Islet of Langerhans (tissue), 1 donor: ENCODE measurements around the gene PACS2.

Experiments
- FAIRE-seq: peaks from one replicate; lab custom pipeline; 2011; peaks lifted over from hg19 to GRCh38; lab: Jason Lieb, UNC

Gene PACS2

GRCh38 chr14:105411017-105411941 lies 96.7 kb downstream of the PACS2 start:
- no peak for FAIRE-seq

DNA sequence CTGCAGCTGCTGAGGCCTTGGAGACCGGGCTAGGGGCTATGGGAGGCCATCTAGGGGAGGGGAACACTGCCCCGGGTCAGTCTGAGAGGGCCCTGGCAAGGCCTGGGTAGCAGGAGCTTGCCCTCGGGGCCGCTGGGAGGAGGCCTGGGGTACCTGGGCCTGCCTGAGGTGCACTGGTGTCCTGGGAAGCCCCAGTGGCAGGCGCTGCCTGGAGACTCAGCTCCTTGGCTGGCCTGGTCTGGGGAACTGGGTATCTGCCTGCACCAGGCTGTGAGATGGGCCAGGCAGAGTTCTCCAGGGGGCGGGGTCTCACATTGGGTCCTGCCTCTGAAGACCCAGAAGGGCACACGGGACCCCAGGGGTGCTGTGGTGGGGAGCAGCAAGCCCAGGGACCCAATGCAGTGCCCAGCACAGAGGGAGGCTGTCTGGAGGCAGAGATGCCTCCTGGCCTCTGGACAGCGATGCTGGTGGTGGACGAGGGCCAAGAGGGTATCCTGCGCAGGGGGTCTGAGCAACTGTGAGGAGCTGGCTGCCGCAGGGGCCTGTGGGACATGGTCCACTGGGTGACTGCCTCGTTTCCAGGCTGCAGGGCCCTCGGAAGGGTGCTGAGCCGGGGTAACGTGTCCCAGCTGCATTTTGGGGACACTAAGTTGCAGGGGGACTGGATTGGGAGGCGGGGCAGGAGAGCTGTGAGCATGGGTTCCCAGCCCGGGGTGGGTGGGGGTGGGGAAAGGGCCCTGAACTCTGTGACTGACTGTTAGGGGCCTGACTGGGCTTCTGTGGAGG lies 97.6 kb downstream of the PACS2 start:
- no peak for FAIRE-seq

GRCh38 chr14:105412771-105413543 lies 98.4 kb downstream of the PACS2 start:
- no peak for FAIRE-seq

GRCh38 chr14:105413544-105413886 lies 99.0 kb downstream of the PACS2 start:
- no peak for FAIRE-seq

- no peak for FAIRE-seq
Measured at GRCh38 chr14:105414456-105415371, 100.2 kb downstream of the PACS2 start.

DNA sequence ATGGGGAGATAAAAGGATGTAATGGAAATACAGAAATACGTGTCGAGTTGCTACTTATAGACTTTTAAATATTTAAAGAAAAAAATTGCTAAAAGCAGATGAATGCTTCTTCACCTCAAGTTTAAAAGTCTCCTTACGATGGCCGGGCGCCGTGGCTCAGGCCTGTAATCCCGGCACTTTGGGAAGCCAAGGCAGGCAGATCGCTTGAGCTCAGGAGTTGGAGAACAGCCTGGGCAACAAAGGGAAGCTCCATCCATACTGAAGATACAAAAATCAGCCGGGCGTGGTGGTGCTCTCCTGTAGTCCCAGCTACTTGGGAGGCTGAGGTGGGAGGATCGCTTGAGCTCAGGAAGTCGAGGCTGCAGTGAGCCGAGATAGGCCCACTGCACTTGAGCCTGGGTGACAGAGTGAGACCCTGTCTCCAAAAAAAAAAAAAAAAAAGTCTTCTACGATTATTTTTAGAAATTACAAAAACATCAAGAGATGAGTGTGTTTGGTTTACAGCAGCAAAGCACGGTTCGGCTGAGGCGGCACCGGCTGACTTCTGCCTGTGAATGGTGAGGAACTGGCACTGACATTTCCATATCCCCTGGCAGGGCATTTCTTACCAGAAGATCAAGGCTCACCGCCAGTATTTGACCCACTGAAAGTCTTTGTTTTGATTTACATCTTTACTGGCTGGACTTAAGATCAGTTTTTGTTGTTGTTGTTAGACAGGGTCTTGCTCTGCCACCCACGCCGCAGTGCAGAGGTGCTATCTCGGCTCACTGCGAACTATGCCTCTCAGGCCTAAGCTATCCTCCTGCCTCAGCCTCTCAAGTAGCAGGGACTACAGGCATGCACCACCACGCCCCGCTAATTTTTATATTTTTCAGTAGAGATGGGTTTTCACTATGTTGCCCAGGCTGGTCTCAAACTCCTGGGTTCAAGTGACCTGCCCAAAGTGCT lies 101.2 kb downstream of the PACS2 start:
- no peak for FAIRE-seq

DNA sequence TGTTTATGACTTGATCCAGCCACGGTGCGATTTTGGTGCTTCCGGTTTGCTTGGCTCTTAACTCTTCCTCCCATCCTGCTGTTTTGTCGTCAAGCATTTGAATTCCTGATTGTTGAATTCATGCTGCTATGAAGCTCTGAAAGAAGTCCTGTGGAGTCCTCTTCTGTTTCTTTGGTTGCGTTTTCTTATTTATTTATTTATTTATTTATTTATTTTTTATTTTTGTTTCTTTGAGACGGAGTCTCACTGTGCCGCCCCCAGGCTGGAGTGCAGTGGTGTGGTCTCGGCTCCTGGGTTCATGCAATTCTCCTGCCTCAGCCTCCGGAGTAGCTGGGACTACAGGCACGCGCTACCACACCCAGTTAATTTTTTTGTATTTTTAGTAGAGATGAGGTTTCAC lies 102.1 kb downstream of the PACS2 start:
- FAIRE-seq = no peak

DNA sequence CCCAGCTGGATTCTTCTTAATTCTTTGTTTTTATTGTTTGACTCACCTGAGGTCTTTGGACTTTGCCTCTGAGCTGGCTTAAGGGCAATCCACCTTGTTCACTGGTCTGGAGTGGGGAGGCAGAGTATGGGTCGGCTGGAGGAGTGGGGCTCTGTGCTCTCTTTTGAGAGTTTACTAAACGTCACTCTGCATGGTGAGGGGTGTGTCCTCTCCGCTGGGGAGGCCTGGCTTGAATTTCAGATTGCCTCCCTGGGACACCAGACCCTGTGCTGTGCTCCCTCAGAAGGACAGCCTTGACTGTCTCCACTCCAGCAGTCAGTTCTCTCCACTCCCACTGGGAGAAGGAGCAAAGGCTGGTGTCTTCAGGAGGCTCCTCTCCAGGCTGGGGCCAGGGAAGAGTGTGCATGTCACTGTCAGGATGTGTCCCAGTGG lies 103.2 kb downstream of the PACS2 start:
- no peak for FAIRE-seq

DNA sequence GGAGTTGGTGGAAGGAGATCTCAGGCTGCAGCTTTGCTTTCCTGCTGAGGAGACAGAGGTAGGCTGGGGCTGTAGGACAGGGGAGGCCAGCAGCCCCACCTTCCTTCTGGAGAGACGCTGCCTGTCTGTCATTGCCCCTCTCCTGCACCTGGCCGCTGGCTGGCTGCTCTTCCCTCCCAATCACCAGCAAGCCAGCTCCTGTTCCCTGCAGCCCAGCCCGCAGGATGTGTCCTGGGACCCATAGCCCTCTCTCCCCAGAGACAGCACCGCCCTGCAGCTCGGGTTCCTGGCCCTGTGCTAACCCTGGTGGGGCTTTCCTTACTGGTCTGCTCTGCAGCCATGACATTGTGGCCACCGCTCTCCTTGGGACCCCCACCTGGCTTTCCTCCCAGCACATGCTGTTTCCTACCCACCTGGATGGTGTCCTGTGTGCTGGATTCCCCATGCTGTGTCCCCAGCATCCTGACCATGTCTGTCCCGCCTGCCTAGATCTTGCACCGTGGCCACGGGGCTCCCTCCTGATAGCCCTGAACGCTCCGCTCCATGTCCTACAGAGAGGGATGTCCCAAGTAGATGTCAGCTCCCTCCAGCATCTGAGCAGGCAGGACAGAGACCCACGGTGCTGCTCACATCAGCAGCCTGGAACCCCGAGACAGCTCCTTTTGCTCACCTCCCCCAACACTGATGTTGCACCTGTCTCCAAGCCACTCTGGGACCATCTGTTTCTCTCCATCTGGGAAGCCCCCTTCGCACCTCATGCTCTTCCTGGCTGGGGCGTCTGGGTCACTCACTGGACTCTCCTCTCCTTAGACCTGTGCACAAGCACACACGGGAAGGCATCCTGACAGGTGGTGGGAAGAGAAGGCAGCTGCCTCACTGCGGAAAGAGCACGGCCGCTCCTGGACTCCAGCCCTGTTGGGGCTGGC lies 104.0 kb downstream of the PACS2 start:
- no peak for FAIRE-seq

- FAIRE-seq = no peak
Measured at GRCh38 chr14:105419195-105420091, 104.9 kb downstream of the PACS2 start, which contains the start of gene MTA1. Gene MTA1, plus strand, starts transcription at chr14:105419827. Its CDS starts 209 bp downstream, at chr14:105420036.

- FAIRE-seq = no peak
Measured at GRCh38 chr14:105420101-105420973, 105.8 kb downstream of the PACS2 start.

- no peak for FAIRE-seq
Measured at GRCh38 chr14:105420974-105421674, 106.6 kb downstream of the PACS2 start.

DNA sequence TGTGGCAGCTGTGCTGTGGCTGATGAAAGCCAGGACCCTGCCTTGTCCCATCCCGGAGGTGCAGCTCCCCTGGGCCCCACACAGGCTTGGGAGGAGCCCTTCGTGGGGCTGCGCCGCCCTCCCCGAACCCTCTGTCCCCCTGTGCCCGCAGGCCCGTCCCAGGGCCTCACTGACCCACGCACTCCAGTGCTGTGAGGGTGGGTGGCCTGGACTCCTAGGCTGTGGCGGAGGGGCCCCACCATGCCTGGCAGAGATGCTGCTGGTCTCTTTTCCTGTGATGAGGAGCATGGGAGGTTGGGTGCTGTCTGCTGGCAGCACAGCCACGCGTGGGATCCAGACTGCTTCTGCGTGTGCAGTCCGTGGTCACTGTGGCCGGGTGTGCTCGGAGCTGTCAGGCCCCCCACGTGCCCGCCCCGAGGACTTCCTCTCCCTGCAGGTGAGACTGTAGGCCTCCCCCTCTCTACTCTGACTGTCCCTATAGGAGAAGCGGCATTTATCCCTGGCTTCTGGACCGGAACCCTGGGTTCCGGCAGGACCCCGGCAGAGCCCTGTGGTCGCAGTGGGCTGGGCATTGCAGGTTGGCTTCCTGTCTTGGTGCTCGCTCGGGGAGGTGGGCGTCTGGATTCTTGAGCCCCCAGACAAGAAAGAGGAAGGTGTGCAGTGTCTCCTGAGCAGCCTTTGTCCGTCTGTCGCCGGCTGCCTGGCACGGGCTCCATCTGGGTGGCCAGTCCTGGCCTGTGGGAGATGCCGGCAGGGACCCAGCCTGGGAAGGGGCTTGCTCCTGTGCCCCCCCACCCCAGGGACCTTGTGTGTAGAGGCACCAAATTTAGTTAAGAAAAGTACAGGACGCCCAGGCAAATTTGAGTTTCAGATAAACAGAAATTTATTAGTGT lies 107.4 kb downstream of the PACS2 start:
- no peak for FAIRE-seq

DNA sequence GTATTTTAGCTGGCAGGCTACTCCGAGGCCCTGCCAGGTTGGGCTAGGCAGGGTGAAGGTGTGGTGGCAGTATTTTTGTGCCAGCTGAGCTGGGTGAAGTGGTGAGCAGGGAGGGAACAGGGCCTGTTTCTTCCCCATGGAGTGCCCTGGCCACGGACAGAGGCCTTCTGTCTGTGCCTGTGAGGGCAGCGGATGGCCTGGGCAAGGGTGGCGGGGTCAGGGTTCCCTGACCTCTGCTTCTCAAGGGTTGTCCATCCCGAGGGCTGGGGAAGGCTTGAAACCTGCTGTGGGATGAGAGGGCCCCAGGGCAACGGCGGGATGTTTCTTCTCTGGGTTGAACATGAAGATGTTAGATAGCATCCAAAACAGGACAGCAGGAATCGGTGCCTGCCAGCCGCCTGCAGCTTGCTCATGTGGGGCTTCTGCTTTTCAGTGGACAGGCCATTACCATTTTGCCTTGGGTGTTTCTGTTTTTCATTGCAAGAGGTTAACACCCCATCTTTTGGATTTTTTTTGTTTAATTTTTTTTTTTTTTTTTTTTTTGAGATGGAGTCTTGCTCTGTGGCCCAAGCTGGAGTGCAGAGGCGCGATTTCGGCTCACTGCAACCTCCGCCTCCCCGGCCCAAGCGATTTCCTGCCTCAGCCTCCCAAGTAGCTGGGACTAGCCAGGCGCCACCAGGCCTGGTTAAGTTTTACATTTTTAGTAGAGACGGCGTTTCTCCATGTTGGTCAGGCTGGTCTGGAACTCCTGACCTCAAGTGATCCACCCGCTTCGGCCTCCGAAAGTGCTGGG lies 108.3 kb downstream of the PACS2 start:
- FAIRE-seq = no peak
